ENCODE results near the gene CHMP5. TPM values are rescaled to one million over a fixed set of nuclear protein-coding genes. Genes with fewer than 3 reads are reported as not detected.

Gene CHMP5
- total RNA-seq, 1 experiment from 2014 or later, result 74.4 TPM

GRCh38 chr9:33295571-33295970 lies 30.7 kb downstream of the CHMP5 start:
- Histone ChIP-seq H3K4me1 (ENCODE audit: insufficient read depth, low read length, poor library complexity, severe bottlenecking) (peaks cover 8% of the 10 kb centered on the region), H3K4me3 (ENCODE audit: low read depth, low read length, poor library complexity, severe bottlenecking) (no peak overlapping the region), H3K27me3 (replicated peaks; ENCODE audit: insufficient read depth, low read depth, low read length, poor library complexity) (no peaks in the 10 kb centered on the region), H3K27ac (ENCODE audit: low read depth, low read length, poor library complexity, severe bottlenecking) (no peak overlapping the region), H3K9me3 (ENCODE audit: low read depth, low read length, poor library complexity, severe bottlenecking) (no peaks in the 10 kb centered on the region), H3K36me3 (ENCODE audit: insufficient read depth, low read length, poor library complexity, severe bottlenecking) (peaks cover 60% of the 10 kb centered on the region)
- TF ChIP-seq CTCF (conservative IDR thresholded peaks at IDR 0.05; ENCODE audit: low read depth, low read length), result no peak
- TF ChIP-seq EZH2 (IDR thresholded peaks at IDR 0.05; ENCODE audit: borderline replicate concordance, low read depth, low read length, poor library complexity, severe bottlenecking), result no peak
- BruUV-seq (replicated peaks), result no TSS peak
- ChIA-PET CTCF (no interaction called here), POLR2A (ENCODE audit: low non-redundant PET) (no interaction called here)
- DNase-seq (ENCODE audit: low spot score), result no peak
- intact Hi-C loops (cut with micrococcal nuclease; ENCODE audit: unreplicated experiment), result no loop called here

- no peak for TF ChIP-seq EZH2 (IDR thresholded peaks at IDR 0.05; ENCODE audit: borderline replicate concordance, low read depth, low read length, poor library complexity, severe bottlenecking)
- no peak for TF ChIP-seq CTCF (conservative IDR thresholded peaks at IDR 0.05; ENCODE audit: low read depth, low read length)
- no TSS peak for BruUV-seq (replicated peaks)
- Histone ChIP-seq H3K27me3 (replicated peaks; ENCODE audit: insufficient read depth, low read depth, low read length, poor library complexity) (no peaks in the 10 kb centered on the region), H3K36me3 (ENCODE audit: insufficient read depth, low read length, poor library complexity, severe bottlenecking) (peaks cover 76% of the 10 kb centered on the region), H3K4me3 (ENCODE audit: low read depth, low read length, poor library complexity, severe bottlenecking) (no peak overlapping the region), H3K27ac (ENCODE audit: low read depth, low read length, poor library complexity, severe bottlenecking) (no peak overlapping the region), H3K9me3 (ENCODE audit: low read depth, low read length, poor library complexity, severe bottlenecking) (no peaks in the 10 kb centered on the region), H3K4me1 (ENCODE audit: insufficient read depth, low read length, poor library complexity, severe bottlenecking) (peaks cover 4% of the 10 kb centered on the region)
- CTCF ChIA-PET, result no interaction called here
- intact Hi-C loops (cut with micrococcal nuclease; ENCODE audit: unreplicated experiment), result no loop called here
- POLR2A ChIA-PET (ENCODE audit: low non-redundant PET), result no interaction called here
- DNase-seq (ENCODE audit: low spot score), result no peak
Measured at GRCh38 chr9:33297432-33297831, 32.6 kb downstream of the CHMP5 start.

- intact Hi-C loops (cut with micrococcal nuclease; ENCODE audit: unreplicated experiment), result no loop called here
- BruUV-seq (replicated peaks), result no TSS peak
- TF ChIP-seq CTCF (conservative IDR thresholded peaks at IDR 0.05; ENCODE audit: low read depth, low read length), result no peak
- TF ChIP-seq EZH2 (IDR thresholded peaks at IDR 0.05; ENCODE audit: borderline replicate concordance, low read depth, low read length, poor library complexity, severe bottlenecking), result no peak
- no peaks in the 10 kb centered on the region for H3K9me3 ChIP-seq (ENCODE audit: low read depth, low read length, poor library complexity, severe bottlenecking)
- no peak overlapping the region for H3K4me3 ChIP-seq (ENCODE audit: low read depth, low read length, poor library complexity, severe bottlenecking)
- no peak overlapping the region for H3K27ac ChIP-seq (ENCODE audit: low read depth, low read length, poor library complexity, severe bottlenecking)
- H3K27me3 ChIP-seq (replicated peaks; ENCODE audit: insufficient read depth, low read depth, low read length, poor library complexity), result no peaks in the 10 kb centered on the region
- H3K36me3 ChIP-seq (ENCODE audit: insufficient read depth, low read length, poor library complexity, severe bottlenecking), result peaks cover 97% of the 10 kb centered on the region
- ChIA-PET POLR2A (ENCODE audit: low non-redundant PET) (no interaction called here), CTCF (no interaction called here)
- H3K4me1 ChIP-seq (ENCODE audit: insufficient read depth, low read length, poor library complexity, severe bottlenecking), result peaks cover 4% of the 10 kb centered on the region
- no peak for DNase-seq (ENCODE audit: low spot score)
Measured at GRCh38 chr9:33300546-33300945, 35.7 kb downstream of the CHMP5 start.
